Measurements from ENCODE around the gene ATG4A.

The ATG4A gene

DNA sequence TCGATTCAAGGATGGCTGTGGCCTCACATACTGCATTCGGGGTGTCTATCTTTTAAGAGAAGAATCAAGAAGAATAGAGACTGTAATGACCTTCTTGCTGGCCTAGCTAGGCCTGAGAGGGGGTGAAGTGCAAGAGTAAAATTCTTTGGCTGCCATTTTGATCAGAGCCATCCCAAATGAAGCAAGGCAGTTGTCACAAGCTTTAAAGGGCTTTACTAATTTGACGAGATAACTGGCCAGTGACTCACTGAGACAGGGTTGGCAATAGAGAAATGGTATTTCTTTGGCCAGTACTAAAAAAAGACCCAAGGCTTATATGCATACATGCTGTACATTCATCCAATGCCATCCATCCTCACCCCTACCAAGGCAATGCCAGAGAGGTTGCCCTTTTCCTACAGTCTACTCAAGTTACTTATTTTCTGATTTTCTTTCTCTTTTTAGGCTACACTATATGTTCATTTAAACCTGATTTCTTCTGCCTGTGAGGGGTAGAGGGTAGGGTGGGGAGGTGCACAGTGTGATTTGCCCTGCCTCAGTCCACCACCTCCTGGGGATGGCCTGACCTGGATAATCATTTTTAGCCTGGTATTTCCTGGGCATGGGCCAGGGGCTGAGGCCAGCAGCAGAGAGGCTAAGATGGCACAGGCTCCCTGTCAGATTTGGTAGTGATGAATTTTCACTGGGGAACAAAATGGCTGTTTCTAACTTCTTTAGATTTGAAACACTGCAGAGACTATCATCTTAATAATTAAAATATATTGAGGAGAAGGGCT is 32.2 kb downstream of the ATG4A start:
- Mint-ChIP-seq H3K36me3 (ENCODE audit: low read depth) (peaks cover 15% of the 10 kb centered on the region), H3K4me3 (no peak overlapping the region), H3K27ac (no peak overlapping the region), H3K4me1 (peaks cover 27% of the 10 kb centered on the region), H3K9me3 (no peaks in the 10 kb centered on the region), H3K27me3 (ENCODE audit: low read depth) (peaks cover 3% of the 10 kb centered on the region)
- TF ChIP-seq, protein P1, sequence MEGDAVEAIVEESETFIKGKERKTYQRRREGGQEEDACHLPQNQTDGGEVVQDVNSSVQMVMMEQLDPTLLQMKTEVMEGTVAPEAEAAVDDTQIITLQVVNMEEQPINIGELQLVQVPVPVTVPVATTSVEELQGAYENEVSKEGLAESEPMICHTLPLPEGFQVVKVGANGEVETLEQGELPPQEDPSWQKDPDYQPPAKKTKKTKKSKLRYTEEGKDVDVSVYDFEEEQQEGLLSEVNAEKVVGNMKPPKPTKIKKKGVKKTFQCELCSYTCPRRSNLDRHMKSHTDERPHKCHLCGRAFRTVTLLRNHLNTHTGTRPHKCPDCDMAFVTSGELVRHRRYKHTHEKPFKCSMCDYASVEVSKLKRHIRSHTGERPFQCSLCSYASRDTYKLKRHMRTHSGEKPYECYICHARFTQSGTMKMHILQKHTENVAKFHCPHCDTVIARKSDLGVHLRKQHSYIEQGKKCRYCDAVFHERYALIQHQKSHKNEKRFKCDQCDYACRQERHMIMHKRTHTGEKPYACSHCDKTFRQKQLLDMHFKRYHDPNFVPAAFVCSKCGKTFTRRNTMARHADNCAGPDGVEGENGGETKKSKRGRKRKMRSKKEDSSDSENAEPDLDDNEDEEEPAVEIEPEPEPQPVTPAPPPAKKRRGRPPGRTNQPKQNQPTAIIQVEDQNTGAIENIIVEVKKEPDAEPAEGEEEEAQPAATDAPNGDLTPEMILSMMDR (IDR thresholded peaks at IDR 0.05; ENCODE audit: unreplicated experiment in 3 of 3): no peak

GRCh38 chrX:108126661-108127060 is 35.1 kb downstream of the ATG4A start:
- TF ChIP-seq, protein P1 (IDR thresholded peaks at IDR 0.05; ENCODE audit: unreplicated experiment in 3 of 3): no peak
- H3K27ac Mint-ChIP-seq: peak overlapping the region in 2 of 3 experiments; percentile 30 to 58
- peaks cover 15% of the 10 kb centered on the region for H3K4me1 Mint-ChIP-seq
- H3K36me3 Mint-ChIP-seq (ENCODE audit: low read depth): peaks cover 36% of the 10 kb centered on the region
- H3K9me3 Mint-ChIP-seq: no peaks in the 10 kb centered on the region
- H3K4me3 Mint-ChIP-seq: no peak overlapping the region
- peaks cover 3% of the 10 kb centered on the region for H3K27me3 Mint-ChIP-seq (ENCODE audit: low read depth)

DNA sequence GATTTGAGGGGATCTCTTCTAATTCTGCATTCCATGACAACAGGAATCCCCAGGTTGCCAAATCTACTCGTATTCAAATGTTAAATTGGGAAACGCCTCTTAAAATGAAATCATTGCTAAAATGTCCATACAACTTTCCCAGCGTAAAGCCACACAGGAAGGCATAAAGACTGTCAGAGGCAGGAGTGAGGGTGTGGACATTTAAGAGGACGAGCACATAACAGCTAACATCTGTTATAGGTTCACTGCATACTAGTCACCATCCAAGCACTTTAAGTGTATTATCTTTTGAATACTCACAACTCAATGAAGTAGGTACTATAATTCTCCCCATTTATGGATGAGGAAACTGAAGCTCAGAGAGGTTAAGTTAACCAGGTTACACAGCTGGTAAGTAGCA is 35.6 kb downstream of the ATG4A start:
- Mint-ChIP-seq H3K4me3 (no peak overlapping the region), H3K9me3 (no peaks in the 10 kb centered on the region), H3K27me3 (ENCODE audit: low read depth) (peaks cover 3% of the 10 kb centered on the region), H3K36me3 (ENCODE audit: low read depth) (peaks cover 40% of the 10 kb centered on the region), H3K27ac (peak overlapping the region in 1 of 3 experiments; percentile 30), H3K4me1 (peaks cover 13% of the 10 kb centered on the region)
- TF ChIP-seq, protein P1 (IDR thresholded peaks at IDR 0.05; ENCODE audit: unreplicated experiment in 3 of 3): no peak

- Mint-ChIP-seq H3K4me1 (peaks cover 7% of the 10 kb centered on the region), H3K36me3 (ENCODE audit: low read depth) (peaks cover 56% of the 10 kb centered on the region), H3K4me3 (no peak overlapping the region), H3K27me3 (ENCODE audit: low read depth) (no peaks in the 10 kb centered on the region), H3K27ac (no peak overlapping the region), H3K9me3 (no peaks in the 10 kb centered on the region)
- TF ChIP-seq, protein P1 (IDR thresholded peaks at IDR 0.05; ENCODE audit: unreplicated experiment in 3 of 3): no peak
These were observed 39.3 kb downstream of the ATG4A start for GRCh38 chrX:108130889-108131288.

GRCh38 chrX:108131471-108131870 is 39.9 kb downstream of the ATG4A start:
- TF ChIP-seq, protein P1 (IDR thresholded peaks at IDR 0.05; ENCODE audit: unreplicated experiment in 3 of 3): no peak
- Mint-ChIP-seq H3K4me3 (no peak overlapping the region), H3K27me3 (ENCODE audit: low read depth) (no peaks in the 10 kb centered on the region), H3K4me1 (peaks cover 7% of the 10 kb centered on the region), H3K36me3 (ENCODE audit: low read depth) (peaks cover 56% of the 10 kb centered on the region), H3K27ac (no peak overlapping the region), H3K9me3 (no peaks in the 10 kb centered on the region)

GRCh38 chrX:108132034-108132433 is 40.5 kb downstream of the ATG4A start:
- TF ChIP-seq, protein P1 (IDR thresholded peaks at IDR 0.05; ENCODE audit: unreplicated experiment in 3 of 3): no peak
- Mint-ChIP-seq H3K4me1 (peaks cover 7% of the 10 kb centered on the region), H3K9me3 (no peaks in the 10 kb centered on the region), H3K27ac (no peak overlapping the region), H3K36me3 (ENCODE audit: low read depth) (peaks cover 53% of the 10 kb centered on the region), H3K4me3 (no peak overlapping the region), H3K27me3 (ENCODE audit: low read depth) (no peaks in the 10 kb centered on the region)
